ENCODE results near the gene TRIM45. TPM values are rescaled to one million over a fixed set of nuclear protein-coding genes. Genes with fewer than 3 reads are reported as not detected.

TRIM45 gene
- total RNA-seq, 3 donors from 2014 or later, result 2.0 to 2.9 (median 2.5) TPM

- TF ChIP-seq CTCF (IDR thresholded peaks at IDR 0.05), result no peak
- Histone ChIP-seq H3K36me3 (ENCODE audit: low read depth) (no peaks in the 10 kb centered on the region), H3K4me3 (no peak overlapping the region), H3K9me3 (no peaks in the 10 kb centered on the region), H3K4me1 (ENCODE audit: low read depth) (no peaks in the 10 kb centered on the region)
- no peak for ATAC-seq
- intact Hi-C loops (cut with DNase I, micrococcal nuclease), result no loop called here
- no peak for DNase-seq
Measured at GRCh38 chr1:117089996-117090395, 31.6 kb downstream of the TRIM45 start.

- DNase-seq (no peak), ATAC-seq (no peak)
- Histone ChIP-seq H3K36me3 (ENCODE audit: low read depth) (no peaks in the 10 kb centered on the region), H3K9me3 (no peaks in the 10 kb centered on the region), H3K4me3 (no peak overlapping the region), H3K4me1 (ENCODE audit: low read depth) (no peaks in the 10 kb centered on the region)
- no peak for TF ChIP-seq CTCF (IDR thresholded peaks at IDR 0.05)
- intact Hi-C loops (cut with DNase I, micrococcal nuclease), result no loop called here
Measured at GRCh38 chr1:117087686-117088085, 33.9 kb downstream of the TRIM45 start.

- no peaks in the 10 kb centered on the region for H3K4me1 ChIP-seq (ENCODE audit: low read depth)
- TF ChIP-seq CTCF (IDR thresholded peaks at IDR 0.05), result no peak
- H3K4me3 ChIP-seq, result no peak overlapping the region
- no peak for DNase-seq
- intact Hi-C loops (cut with DNase I, micrococcal nuclease), result no loop called here
- no peaks in the 10 kb centered on the region for H3K36me3 ChIP-seq (ENCODE audit: low read depth)
- no peaks in the 10 kb centered on the region for H3K9me3 ChIP-seq
- ATAC-seq, result no peak
Measured at GRCh38 chr1:117084231-117084630, 37.3 kb downstream of the TRIM45 start.

- DNase-seq (no peak), ATAC-seq (no peak)
- no peak for TF ChIP-seq CTCF (IDR thresholded peaks at IDR 0.05)
- no peaks in the 10 kb centered on the region for H3K9me3 ChIP-seq
- no peak overlapping the region for H3K4me3 ChIP-seq
- intact Hi-C loops (cut with DNase I, micrococcal nuclease), result no loop called here
- no peaks in the 10 kb centered on the region for H3K4me1 ChIP-seq (ENCODE audit: low read depth)
- H3K36me3 ChIP-seq (ENCODE audit: low read depth), result peaks cover 8% of the 10 kb centered on the region
Measured at GRCh38 chr1:117079737-117080136, 41.8 kb downstream of the TRIM45 start.

- intact Hi-C loops (cut with DNase I, micrococcal nuclease), result no loop called here
- DNase-seq (no peak), ATAC-seq (no peak)
- H3K36me3 ChIP-seq (ENCODE audit: low read depth), result peaks cover 8% of the 10 kb centered on the region
- TF ChIP-seq CTCF (IDR thresholded peaks at IDR 0.05), result no peak
- no peak overlapping the region for H3K4me3 ChIP-seq
- no peaks in the 10 kb centered on the region for H3K4me1 ChIP-seq (ENCODE audit: low read depth)
- H3K9me3 ChIP-seq, result no peaks in the 10 kb centered on the region
Measured at GRCh38 chr1:117077267-117077666, 44.3 kb downstream of the TRIM45 start.

- no peak overlapping the region for H3K4me3 ChIP-seq
- intact Hi-C loops (cut with DNase I, micrococcal nuclease), result no loop called here
- H3K36me3 ChIP-seq (ENCODE audit: low read depth), result peaks cover 8% of the 10 kb centered on the region
- no peak for TF ChIP-seq CTCF (IDR thresholded peaks at IDR 0.05)
- ATAC-seq (no peak), DNase-seq (no peak)
- no peaks in the 10 kb centered on the region for H3K4me1 ChIP-seq (ENCODE audit: low read depth)
- H3K9me3 ChIP-seq, result no peaks in the 10 kb centered on the region
Measured at GRCh38 chr1:117076648-117077047, 44.9 kb downstream of the TRIM45 start.
